Measurements from ENCODE around the gene SARM1.
"Not testable (repeated sequence)": the region's sequence is repeated elsewhere in the genome, so short reads cannot be mapped to it uniquely, and the experiment has no call there.

SARM1 gene

GRCh38 chr17:28371245-28372202 lies at the start of gene SARM1:
Gene SARM1, plus strand, starts transcription at chr17:28371694. Its CDS starts 339 bp downstream, at chr17:28372033.
- DNase-seq (ENCODE audit: low spot score), result peak; percentile 92

DNA sequence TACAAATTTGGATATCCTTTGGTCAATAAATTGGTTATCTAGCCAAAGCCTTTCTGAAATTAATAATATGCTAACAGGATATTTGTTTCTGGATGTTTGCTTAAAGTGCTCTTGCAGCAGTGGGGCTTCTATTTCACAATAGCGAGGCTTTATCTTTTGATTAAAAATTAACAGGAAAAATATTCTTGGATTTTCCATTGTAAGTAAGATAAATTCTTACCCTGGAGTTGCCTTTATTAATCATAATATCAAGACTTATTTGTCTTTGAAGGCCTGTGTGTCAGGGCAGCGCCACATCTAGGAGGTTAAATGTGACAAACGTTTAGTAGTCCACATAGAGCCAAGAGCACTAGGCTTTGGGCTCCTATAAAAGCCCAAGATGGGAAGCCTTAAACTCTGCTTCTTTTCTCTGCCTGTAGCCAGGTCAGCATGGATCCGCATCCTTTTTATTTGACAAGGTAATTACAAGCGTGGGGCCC lies 47.2 kb upstream of the SARM1 start:
- DNase-seq (ENCODE audit: low spot score), result no peak

DNA sequence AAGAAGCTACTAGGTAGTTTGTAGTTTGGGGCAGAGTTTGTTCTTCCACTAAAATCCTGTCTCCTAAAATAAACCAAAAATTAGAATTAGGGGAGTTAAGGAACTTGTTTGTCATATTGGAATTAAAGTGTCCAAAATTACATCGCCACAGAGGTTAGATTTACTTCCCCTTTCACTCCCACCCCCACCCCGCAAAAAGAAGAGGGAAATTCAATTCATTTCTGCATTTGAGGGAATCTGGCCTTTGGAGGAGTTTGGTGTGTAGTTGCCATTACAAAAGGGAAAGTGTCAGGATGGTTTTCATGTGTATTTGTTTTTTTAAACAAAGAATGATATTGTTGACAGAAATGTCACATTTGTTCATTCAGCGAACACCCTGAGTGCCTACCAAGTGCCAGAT lies 46.7 kb upstream of the SARM1 start:
- no peak for DNase-seq (ENCODE audit: low spot score)

GRCh38 chr17:28325211-28325610 lies 46.3 kb upstream of the SARM1 start:
- DNase-seq (ENCODE audit: low spot score), result no peak

GRCh38 chr17:28326114-28326513 lies 45.4 kb upstream of the SARM1 start:
- DNase-seq (ENCODE audit: low spot score), result no peak

DNA sequence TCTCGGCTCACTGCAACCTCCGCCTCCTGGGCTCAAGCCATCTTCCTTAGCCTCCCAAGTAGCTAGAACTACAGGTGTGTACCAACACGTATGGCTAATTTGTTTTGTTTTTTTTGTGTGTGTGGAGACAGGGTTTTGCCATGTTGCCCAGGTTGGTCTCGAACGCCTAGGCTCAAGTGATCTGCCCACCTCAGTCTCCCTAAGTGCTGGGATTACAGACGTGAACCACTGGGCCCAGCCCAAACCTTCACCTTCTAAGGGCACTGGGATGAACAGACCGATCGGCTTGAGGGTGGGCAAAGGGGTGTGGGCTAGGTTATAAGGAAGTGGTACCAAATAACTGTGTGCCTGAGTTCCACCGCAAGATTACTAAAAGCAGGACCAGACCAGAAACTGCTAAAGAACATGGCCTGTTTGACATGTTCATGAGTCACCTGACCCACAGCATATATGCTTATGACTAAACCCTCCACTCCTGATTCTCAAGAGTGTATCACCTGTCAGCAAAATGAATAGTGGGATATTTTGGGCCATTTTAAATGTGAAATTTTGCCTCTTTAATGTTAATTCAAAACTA lies 44.4 kb upstream of the SARM1 start:
- no peak for DNase-seq (ENCODE audit: low spot score)

DNA sequence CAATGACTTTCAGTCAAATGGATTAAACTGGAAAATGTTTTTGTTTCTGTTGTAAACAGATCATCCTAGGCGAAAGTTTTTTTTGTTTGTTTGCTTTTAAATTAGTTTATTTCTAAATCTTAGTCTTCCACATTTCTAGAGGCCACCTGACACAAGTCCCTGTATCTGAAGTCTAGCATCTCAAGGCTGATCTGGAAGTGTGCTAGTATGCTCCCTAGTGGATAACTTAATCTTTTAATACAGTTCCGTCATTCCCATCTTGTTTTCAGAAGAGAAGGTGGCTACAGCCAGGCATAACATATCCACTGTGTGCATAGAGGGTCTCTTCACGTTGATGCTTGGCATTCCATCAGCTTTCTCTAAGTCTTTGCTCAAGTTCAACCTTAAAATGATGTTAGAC lies 43.8 kb upstream of the SARM1 start:
- DNase-seq (ENCODE audit: low spot score), result peak; percentile 26

GRCh38 chr17:28328325-28328724 lies 43.2 kb upstream of the SARM1 start:
- DNase-seq (ENCODE audit: low spot score), result no peak

GRCh38 chr17:28330671-28331070 lies 40.8 kb upstream of the SARM1 start:
- DNase-seq (ENCODE audit: low spot score), result no peak

DNA sequence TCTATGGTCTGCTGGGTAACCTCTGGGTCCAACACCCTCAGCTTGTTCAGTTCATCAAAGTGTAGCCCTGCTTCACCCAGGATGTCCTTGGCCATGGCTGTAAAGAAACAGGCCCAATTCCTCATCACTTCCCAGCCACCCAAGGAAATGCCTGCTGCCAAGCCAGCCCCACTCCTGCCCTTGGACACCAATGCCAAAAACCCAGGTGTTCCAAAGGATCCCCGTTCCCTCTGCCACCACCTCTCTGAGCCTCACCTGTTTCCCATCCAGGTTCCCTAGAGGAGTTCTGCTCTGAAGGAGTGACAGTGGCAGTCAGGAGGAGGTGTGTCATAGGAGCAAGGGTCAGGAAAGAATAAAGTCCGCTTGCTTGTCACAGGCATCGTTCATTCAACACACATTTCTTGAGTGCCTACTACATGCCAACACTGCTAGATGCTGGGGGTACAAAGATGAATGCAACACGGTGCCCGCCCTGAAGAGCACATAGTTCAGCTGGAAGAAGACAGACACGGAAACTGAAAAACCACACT lies 39.5 kb upstream of the SARM1 start:
- no peak for DNase-seq (ENCODE audit: low spot score)

GRCh38 chr17:28333083-28333746 lies 38.3 kb upstream of the SARM1 start:
- DNase-seq (ENCODE audit: low spot score), result no peak

DNA sequence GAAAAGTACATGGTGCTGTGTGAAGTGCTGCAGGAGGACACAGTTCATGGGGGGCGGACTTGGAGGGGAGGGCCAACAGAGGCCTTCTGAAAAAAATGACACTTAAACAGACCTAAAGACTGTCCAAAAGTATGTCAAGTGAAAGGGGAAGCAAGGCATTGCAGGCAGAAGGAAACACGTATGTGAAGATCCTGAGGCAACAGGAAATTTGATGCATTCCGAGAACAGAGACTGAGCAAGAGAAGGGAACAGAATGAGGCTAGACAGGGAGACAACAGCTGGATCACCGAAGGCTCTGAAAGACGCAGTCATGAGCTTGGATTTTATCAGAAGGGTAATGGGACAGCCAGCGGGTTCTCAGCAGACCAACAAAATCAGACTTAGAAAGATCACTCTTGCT lies 37.3 kb upstream of the SARM1 start:
- no peak for DNase-seq (ENCODE audit: low spot score)

DNA sequence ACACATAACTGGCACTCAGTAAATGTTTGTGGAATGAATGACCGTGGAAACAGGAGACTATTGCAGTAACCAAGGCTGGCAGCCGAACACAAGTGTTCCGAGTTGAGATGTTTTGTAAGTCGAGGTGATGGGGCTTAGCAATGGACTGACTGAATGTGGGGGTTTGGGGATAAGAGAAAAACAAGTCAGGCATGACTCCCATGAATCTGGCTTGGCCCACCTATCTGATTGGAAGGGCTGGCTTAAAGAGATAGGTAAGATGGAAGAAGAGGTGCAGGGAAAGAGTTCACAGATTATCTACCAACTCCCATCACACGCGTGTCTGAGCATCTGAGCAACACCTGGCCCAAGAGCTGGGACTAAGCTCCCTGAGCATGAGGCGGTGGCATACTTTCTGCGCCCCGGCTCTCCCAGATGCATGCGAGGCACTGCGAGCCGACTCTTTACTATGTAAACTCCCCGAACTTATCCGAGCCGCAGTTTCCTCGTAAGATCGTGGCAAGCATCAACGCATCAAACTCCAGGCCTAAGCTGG lies 36.8 kb upstream of the SARM1 start:
- DNase-seq (ENCODE audit: low spot score), result no peak

- DNase-seq (ENCODE audit: low spot score), result peak; percentile 96
These were observed 36.1 kb upstream of the SARM1 start, which contains the start of the genes IFT20 and TNFAIP1 for GRCh38 chr17:28335201-28335958. Gene IFT20, minus strand, starts transcription at chr17:28335472. Its CDS starts 3,487 bp downstream, at chr17:28331985. Gene TNFAIP1, plus strand, starts transcription at chr17:28335761. Its CDS starts 3,761 bp downstream, at chr17:28339522.

GRCh38 chr17:28335959-28336871 lies 35.3 kb upstream of the SARM1 start:
- DNase-seq (ENCODE audit: low spot score), result peak; percentile 81

DNA sequence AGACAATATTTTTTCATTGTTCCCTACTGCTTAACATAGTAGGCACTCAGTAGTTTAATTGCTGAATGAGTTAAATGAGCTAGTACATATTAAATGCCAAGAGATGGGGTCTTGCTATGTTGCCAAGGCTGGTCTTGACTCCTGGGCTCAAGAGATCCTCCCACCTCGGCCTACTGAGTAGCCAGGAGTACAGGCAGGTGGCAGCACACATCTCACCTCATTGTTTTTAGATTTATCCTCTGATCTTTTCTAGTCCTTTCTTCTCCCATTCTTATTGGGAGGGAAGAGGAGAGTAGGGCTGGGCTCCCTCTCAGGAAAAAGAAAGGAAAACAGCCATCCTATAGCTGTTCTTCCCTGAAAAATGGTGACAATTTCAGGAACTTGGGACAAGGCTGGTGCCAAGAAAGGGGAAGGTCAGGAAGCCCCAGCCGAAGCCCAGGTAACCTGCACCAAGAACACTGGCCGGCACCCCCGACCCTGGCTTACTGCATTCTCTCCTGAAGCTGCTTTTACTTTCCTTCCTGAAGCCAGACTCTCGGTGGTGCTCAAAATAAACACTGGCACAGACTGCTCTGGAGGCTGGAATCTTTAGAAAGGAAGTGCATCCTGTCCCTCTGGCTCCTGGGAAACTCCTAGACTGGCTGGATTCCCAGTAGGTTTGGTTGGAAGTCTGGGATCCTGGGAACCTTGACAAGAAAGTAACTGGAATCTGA lies 33.3 kb upstream of the SARM1 start:
- DNase-seq (ENCODE audit: low spot score), result no peak

- DNase-seq (ENCODE audit: low spot score), result not testable (repeated sequence)
These were observed 32.7 kb upstream of the SARM1 start for GRCh38 chr17:28338769-28339212.

GRCh38 chr17:28339431-28339830 lies 32.1 kb upstream of the SARM1 start:
- no peak for DNase-seq (ENCODE audit: low spot score)

DNA sequence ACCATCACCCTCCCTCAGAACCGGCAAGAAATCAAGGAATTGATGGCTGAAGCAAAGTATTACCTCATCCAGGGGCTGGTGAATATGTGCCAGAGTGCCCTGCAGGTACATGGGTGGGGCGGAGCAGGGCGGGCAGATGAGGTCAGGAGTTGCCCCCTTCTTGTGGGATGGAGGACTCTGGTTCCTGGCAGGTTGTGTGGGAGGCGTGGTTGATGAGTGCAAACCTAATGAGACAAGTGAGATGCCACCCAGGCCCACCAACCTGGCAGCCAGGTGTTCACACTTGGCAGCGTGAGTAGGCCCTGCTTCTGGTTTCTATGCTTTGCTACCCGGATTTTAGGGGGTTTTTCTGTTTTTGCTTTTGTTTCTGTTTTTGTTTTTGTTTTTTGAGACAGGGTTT lies 31.1 kb upstream of the SARM1 start:
- DNase-seq (ENCODE audit: low spot score), result no peak
